Measurements from ENCODE around the gene ACY1.
A peak's percentile ranks its signal among the peaks of the same experiment; 100 is the strongest.
"Not testable (repeated sequence)": the region's sequence is repeated elsewhere in the genome, so short reads cannot be mapped to it uniquely, and the experiment has no call there.

The ACY1 gene

GRCh38 chr3:51992017-51992682 is 8.8 kb downstream of the ACY1 start:
- Histone ChIP-seq H3K4me3 (ENCODE audit: low read depth in 1 of 2, low read length in 2 of 2) (no peak overlapping the region), H3K9me3 (ENCODE audit: control insufficient read depth in 1 of 2, low read length in 2 of 2) (no peaks in the 10 kb centered on the region), H3K27me3 (ENCODE audit: low read depth, low read length) (no peaks in the 10 kb centered on the region), H3K27ac (ENCODE audit: low read length) (no peak overlapping the region), H3K36me3 (ENCODE audit: control insufficient read depth in 1 of 2, insufficient read depth in 2 of 2, low read length in 2 of 2) (peaks cover 17 to 31% of the 10 kb centered on the region in 2 donors), H3K4me1 (ENCODE audit: control insufficient read depth in 1 of 2, insufficient read depth in 2 of 2, low read length in 2 of 2) (peaks cover 12 to 19% of the 10 kb centered on the region in 2 donors)

- not testable (repeated sequence) for H3K27ac ChIP-seq (ENCODE audit: low read length); H3K4me3 ChIP-seq (ENCODE audit: low read depth in 1 of 2, low read length in 2 of 2); H3K27me3 ChIP-seq (ENCODE audit: low read depth, low read length); H3K9me3 ChIP-seq (ENCODE audit: control insufficient read depth in 1 of 2, low read length in 2 of 2)
- Histone ChIP-seq H3K4me1 (ENCODE audit: control insufficient read depth in 1 of 2, insufficient read depth in 2 of 2, low read length in 2 of 2) (peaks cover 12 to 19% of the 10 kb centered on the region in 2 donors), H3K36me3 (ENCODE audit: control insufficient read depth in 1 of 2, insufficient read depth in 2 of 2, low read length in 2 of 2) (peaks cover 17 to 31% of the 10 kb centered on the region in 2 donors)
Observed at GRCh38 chr3:51993657-51994056, 10.3 kb downstream of the ACY1 start.

- no peaks in the 10 kb centered on the region for H3K9me3 ChIP-seq (ENCODE audit: control insufficient read depth in 1 of 2, low read length in 2 of 2)
- no peaks in the 10 kb centered on the region for H3K27me3 ChIP-seq (ENCODE audit: low read depth, low read length)
- peaks cover 12 to 15% of the 10 kb centered on the region in 2 donors for H3K4me1 ChIP-seq (ENCODE audit: control insufficient read depth in 1 of 2, insufficient read depth in 2 of 2, low read length in 2 of 2)
- H3K36me3 ChIP-seq (ENCODE audit: control insufficient read depth in 1 of 2, insufficient read depth in 2 of 2, low read length in 2 of 2), result peaks cover 17 to 31% of the 10 kb centered on the region in 2 donors
- peak overlapping the region; percentile 86 to 93 for H3K4me3 ChIP-seq (ENCODE audit: low read depth in 1 of 2, low read length in 2 of 2)
- H3K27ac ChIP-seq (ENCODE audit: low read length), result peak overlapping the region; percentile 91
Observed at GRCh38 chr3:51994530-51994929, 11.2 kb downstream of the ACY1 start.

GRCh38 chr3:51995346-51996163 is 12.2 kb downstream of the ACY1 start, which contains the start of gene RPL29:
TSS of gene RPL29 (minus strand) at chr3:51995895. CDS start at chr3:51995461, 434 bp downstream.
- Histone ChIP-seq H3K27ac (ENCODE audit: low read length) (peak within 1 kb of the TSS; percentile 91), H3K27me3 (ENCODE audit: low read depth, low read length) (no peaks in the 10 kb centered on the region), H3K36me3 (ENCODE audit: control insufficient read depth in 1 of 2, insufficient read depth in 2 of 2, low read length in 2 of 2) (peaks cover 17 to 31% of the 10 kb centered on the region in 2 donors), H3K9me3 (ENCODE audit: control insufficient read depth in 1 of 2, low read length in 2 of 2) (no peaks in the 10 kb centered on the region), H3K4me3 (ENCODE audit: low read depth in 1 of 2, low read length in 2 of 2) (peak within 1 kb of the TSS; percentile 86 to 93), H3K4me1 (ENCODE audit: control insufficient read depth in 1 of 2, insufficient read depth in 2 of 2, low read length in 2 of 2) (peaks cover 12 to 14% of the 10 kb centered on the region in 2 donors)

GRCh38 chr3:51997172-51997571 is 13.8 kb downstream of the ACY1 start:
- Histone ChIP-seq H3K9me3 (ENCODE audit: control insufficient read depth in 1 of 2, low read length in 2 of 2) (no peaks in the 10 kb centered on the region), H3K27me3 (ENCODE audit: low read depth, low read length) (no peaks in the 10 kb centered on the region), H3K4me1 (ENCODE audit: control insufficient read depth in 1 of 2, insufficient read depth in 2 of 2, low read length in 2 of 2) (peaks cover 12 to 18% of the 10 kb centered on the region in 2 donors)

GRCh38 chr3:51997935-51998596 is 14.7 kb downstream of the ACY1 start:
- no peaks in the 10 kb centered on the region for H3K27me3 ChIP-seq (ENCODE audit: low read depth, low read length)
- H3K36me3 ChIP-seq (ENCODE audit: control insufficient read depth in 1 of 2, insufficient read depth in 2 of 2, low read length in 2 of 2), result peaks cover 10 to 17% of the 10 kb centered on the region in 2 donors
- H3K4me3 ChIP-seq (ENCODE audit: low read depth in 1 of 2, low read length in 2 of 2), result no peak overlapping the region
- H3K27ac ChIP-seq (ENCODE audit: low read length), result no peak overlapping the region
- H3K4me1 ChIP-seq (ENCODE audit: control insufficient read depth in 1 of 2, insufficient read depth in 2 of 2, low read length in 2 of 2), result peaks cover 12 to 18% of the 10 kb centered on the region in 2 donors
- H3K9me3 ChIP-seq (ENCODE audit: control insufficient read depth in 1 of 2, low read length in 2 of 2), result no peaks in the 10 kb centered on the region

More at GRCh38 chr3:51997172-51997571, 13.8 kb downstream of the ACY1 start:
- Histone ChIP-seq H3K4me3 (ENCODE audit: low read depth in 1 of 2, low read length in 2 of 2) (no peak overlapping the region), H3K27ac (ENCODE audit: low read length) (no peak overlapping the region), H3K36me3 (ENCODE audit: control insufficient read depth in 1 of 2, insufficient read depth in 2 of 2, low read length in 2 of 2) (peaks cover 17 to 25% of the 10 kb centered on the region in 2 donors)

GRCh38 chr3:51998774-51999173 is 15.4 kb downstream of the ACY1 start:
- no peak overlapping the region for H3K4me3 ChIP-seq (ENCODE audit: low read depth in 1 of 2, low read length in 2 of 2)
- no peaks in the 10 kb centered on the region for H3K9me3 ChIP-seq (ENCODE audit: control insufficient read depth in 1 of 2, low read length in 2 of 2)
- peaks cover 10% of the 10 kb centered on the region in 2 donors for H3K36me3 ChIP-seq (ENCODE audit: control insufficient read depth in 1 of 2, insufficient read depth in 2 of 2, low read length in 2 of 2)
- H3K27ac ChIP-seq (ENCODE audit: low read length), result no peak overlapping the region
- peaks cover 12 to 18% of the 10 kb centered on the region in 2 donors for H3K4me1 ChIP-seq (ENCODE audit: control insufficient read depth in 1 of 2, insufficient read depth in 2 of 2, low read length in 2 of 2)
- H3K27me3 ChIP-seq (ENCODE audit: low read depth, low read length), result no peaks in the 10 kb centered on the region

- Histone ChIP-seq H3K4me3 (ENCODE audit: low read depth in 1 of 2, low read length in 2 of 2) (no peak overlapping the region), H3K4me1 (ENCODE audit: control insufficient read depth in 1 of 2, insufficient read depth in 2 of 2, low read length in 2 of 2) (peaks cover 3 to 15% of the 10 kb centered on the region in 2 donors), H3K27me3 (ENCODE audit: low read depth, low read length) (no peaks in the 10 kb centered on the region), H3K9me3 (ENCODE audit: control insufficient read depth in 1 of 2, low read length in 2 of 2) (no peaks in the 10 kb centered on the region), H3K36me3 (ENCODE audit: control insufficient read depth in 1 of 2, insufficient read depth in 2 of 2, low read length in 2 of 2) (peaks cover under 1% of the 10 kb centered on the region in 2 donors), H3K27ac (ENCODE audit: low read length) (no peak overlapping the region)
Observed at GRCh38 chr3:51999846-52000245, 16.5 kb downstream of the ACY1 start.

- no peaks in the 10 kb centered on the region for H3K9me3 ChIP-seq (ENCODE audit: control insufficient read depth in 1 of 2, low read length in 2 of 2)
- H3K4me3 ChIP-seq (ENCODE audit: low read depth in 1 of 2, low read length in 2 of 2), result no peak overlapping the region
- peaks cover 0 to 26% of the 10 kb centered on the region in 2 donors for H3K4me1 ChIP-seq (ENCODE audit: control insufficient read depth in 1 of 2, insufficient read depth in 2 of 2, low read length in 2 of 2)
- H3K36me3 ChIP-seq (ENCODE audit: control insufficient read depth in 1 of 2, insufficient read depth in 2 of 2, low read length in 2 of 2), result no peaks in the 10 kb centered on the region
- no peak overlapping the region for H3K27ac ChIP-seq (ENCODE audit: low read length)
- H3K27me3 ChIP-seq (ENCODE audit: low read depth, low read length), result no peaks in the 10 kb centered on the region
Observed at GRCh38 chr3:52001443-52001974, 18.2 kb downstream of the ACY1 start.

GRCh38 chr3:52002748-52003147 is 19.4 kb downstream of the ACY1 start:
- no peaks in the 10 kb centered on the region for H3K9me3 ChIP-seq (ENCODE audit: control insufficient read depth in 1 of 2, low read length in 2 of 2)
- H3K36me3 ChIP-seq (ENCODE audit: control insufficient read depth in 1 of 2, insufficient read depth in 2 of 2, low read length in 2 of 2), result no peaks in the 10 kb centered on the region
- H3K4me1 ChIP-seq (ENCODE audit: control insufficient read depth in 1 of 2, insufficient read depth in 2 of 2, low read length in 2 of 2), result peaks cover 0 to 28% of the 10 kb centered on the region in 2 donors
- H3K4me3 ChIP-seq (ENCODE audit: low read depth in 1 of 2, low read length in 2 of 2), result no peak overlapping the region
- H3K27ac ChIP-seq (ENCODE audit: low read length), result no peak overlapping the region
- no peaks in the 10 kb centered on the region for H3K27me3 ChIP-seq (ENCODE audit: low read depth, low read length)
